Smooth muscle cell (in vitro differentiated cells): ENCODE measurements around the gene BATF. TPM values are rescaled to one million over a fixed set of nuclear protein-coding genes. Genes with fewer than 3 reads are reported as not detected.

ENCODE experiments used
- DNase-seq: peaks from one replicate; lab custom pipeline; 2025; ENCODE audit not compliant: unreplicated experiment; lab: John Stamatoyannopoulos, UW
- H2AFZ ChIP-seq: fragments of 200-600 bp; sonication (generic); 2 replicates; pipeline ENCODE4 v1.6.0; 2016; ENCODE audit warnings: antibody characterized with exemption, low read depth, mild to moderate bottlenecking
- H3F3A ChIP-seq: fragments of 200-600 bp; sonication (generic); 2 replicates; pipeline ENCODE4 v1.6.0; 2017; ENCODE audit warnings: antibody characterized with exemption, low read depth
- H3K27ac ChIP-seq: fragments of 200-600 bp; sonication (generic); 2 replicates; pipeline ENCODE4 v1.5.1; 2016; ENCODE audit warnings: low read depth, mild to moderate bottlenecking
- H3K27me3 ChIP-seq: fragments of 200-600 bp; sonication (generic); 2 replicates; pipeline ENCODE4 v1.6.1; 2016; ENCODE audit warnings: low read depth, mild to moderate bottlenecking
- H3K36me3 ChIP-seq: fragments of 200-600 bp; sonication (generic); 2 replicates; pipeline ENCODE4 v1.5.1; 2016; ENCODE audit warnings: low read depth
- H3K4me1 ChIP-seq: fragments of 200-600 bp; sonication (generic); 2 replicates; pipeline ENCODE4 v1.5.1; 2016; ENCODE audit warnings: low read depth
- H3K4me2 ChIP-seq: fragments of 200-600 bp; sonication (generic); 2 replicates; pipeline ENCODE4 v1.6.0; 2016; ENCODE audit warnings: mild to moderate bottlenecking
- H3K4me3 ChIP-seq: fragments of 200-600 bp; sonication (generic); 2 replicates; pipeline ENCODE4 v1.5.1; 2016; ENCODE audit warnings: mild to moderate bottlenecking
- H3K79me2 ChIP-seq: fragments of 200-600 bp; sonication (generic); 2 replicates; pipeline ENCODE4 v1.6.0; 2016; ENCODE audit warnings: low read depth, mild to moderate bottlenecking
- H3K9ac ChIP-seq: fragments of 200-600 bp; sonication (generic); 2 replicates; pipeline ENCODE4 v1.6.0; 2016; ENCODE audit warnings: low read depth
- H3K9me3 ChIP-seq: fragments of 200-600 bp; sonication (generic); replicated peaks from 2 replicates; pipeline ENCODE4 v1.5.1; 2016; ENCODE audit warnings: low read depth
- H4K20me1 ChIP-seq: fragments of 200-600 bp; sonication (generic); 2 replicates; pipeline ENCODE4 v1.6.0; 2016; ENCODE audit warnings: low read depth
- WGBS: methylation state at CpG from one replicate; pipeline ENCODE4 v1.1.7; 2016; ENCODE audit warnings: low lambda C conversion rate; 5-methylcytosine and 5-hydroxymethylcytosine counted together
- polyA plus RNA-seq: library from polyadenylated mRNA; unstranded; fragments of >200 nt; fragmentation: Nextera tagmentation; extraction: Ambion mirVana; gene quantifications from 2 replicates; pipeline ENCODE4 v1.2.1, GENCODE V29; 2016
- total RNA-seq: library from RNA; depleted of rRNA; stranded (reverse); fragments of >200 nt; gene quantifications from 2 replicates; pipeline ENCODE4 v1.2.3, GENCODE V29; 2014
- TF ChIP-seq, protein P1 (sequence below): fragments of 200-600 bp; sonication (generic); IDR thresholded peaks from 2 replicates; pipeline ENCODE4 v1.5.1; 2017; ENCODE audit warnings: borderline replicate concordance, mild to moderate bottlenecking, antibody characterized with exemption; ENCODE audit not compliant: insufficient read depth, poor library complexity, severe bottlenecking

Gene BATF
- total and polyA plus RNA-seq, 2 experiments from 2014 or later: not detected

DNA sequence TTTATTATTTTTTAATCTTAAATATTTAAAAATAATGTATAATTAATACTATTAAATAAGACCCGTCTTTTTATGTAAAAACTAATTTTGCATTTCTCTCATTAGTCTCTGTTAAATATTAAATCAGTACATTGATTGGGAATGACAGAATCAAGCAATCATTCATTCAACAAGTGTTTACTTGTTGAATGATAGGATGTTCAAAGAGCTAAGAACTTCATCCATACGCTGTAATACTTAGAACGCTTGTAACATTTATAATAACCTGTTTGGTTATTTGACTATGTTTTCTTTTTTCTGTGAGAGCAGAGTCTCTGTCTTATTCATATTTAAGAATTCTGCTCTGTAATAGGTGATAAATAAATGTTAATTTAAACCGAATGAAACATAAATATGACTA, 2.9 kb upstream of the BATF start:
- H3K4me2 ChIP-seq: no peak overlapping the region
- 94% methylated on average over 4 of the region's 4 CpGs for WGBS
- no peaks in the 10 kb centered on the region for H3K9me3 ChIP-seq

DNA sequence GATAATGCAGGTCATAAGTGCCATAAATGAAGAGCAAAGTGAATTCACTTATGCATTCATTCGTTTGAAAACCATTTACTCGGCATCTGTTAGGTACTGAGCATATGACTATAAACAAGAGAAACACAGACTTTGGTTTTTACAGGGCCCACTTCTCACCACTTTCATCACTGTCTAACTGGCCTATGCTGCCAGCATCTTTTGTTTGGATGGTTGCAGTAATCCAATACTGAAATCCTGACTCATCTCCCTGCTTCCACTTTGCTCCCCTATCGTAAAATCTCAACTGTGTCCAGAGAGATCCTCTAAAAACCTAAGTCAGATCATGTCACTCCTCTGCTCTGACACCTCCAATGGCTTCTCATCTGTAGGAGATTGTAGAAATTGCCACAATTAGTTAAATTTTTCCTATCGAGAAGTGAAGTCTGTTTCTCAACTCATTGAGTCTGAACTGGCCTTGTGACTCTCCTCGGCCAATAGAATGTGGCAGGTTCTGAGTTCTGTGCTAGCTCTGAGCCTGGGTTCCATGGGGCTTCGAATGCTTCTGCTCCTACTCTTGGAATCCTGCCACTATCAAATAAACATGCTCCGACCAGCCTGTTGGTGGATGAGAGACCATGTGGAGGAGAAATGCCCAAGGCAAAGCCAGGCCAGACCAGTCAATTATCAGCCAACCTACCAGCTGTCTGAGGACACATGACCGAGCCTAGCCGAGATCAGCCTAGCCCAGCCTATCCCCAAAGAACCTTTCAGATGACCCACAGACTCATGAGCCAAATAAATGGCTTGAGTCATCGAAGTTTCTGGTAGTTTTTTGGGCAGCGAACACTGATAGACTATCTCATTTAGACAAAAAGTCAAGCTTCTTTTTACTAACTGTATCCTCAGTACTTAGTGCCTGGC, 2.2 kb upstream of the BATF start:
- H4K20me1 ChIP-seq: no peaks in the 10 kb centered on the region
- no peaks in the 10 kb centered on the region for H3K36me3 ChIP-seq
- H3F3A ChIP-seq: no peaks in the 10 kb centered on the region
- no peaks in the 10 kb centered on the region for H3K79me2 ChIP-seq
- H3K27ac ChIP-seq: no peak overlapping the region
- H3K4me1 ChIP-seq: no peaks in the 10 kb centered on the region
- no peak overlapping the region for H3K4me3 ChIP-seq
- no peaks in the 10 kb centered on the region for H3K27me3 ChIP-seq
- TF ChIP-seq, protein P1, sequence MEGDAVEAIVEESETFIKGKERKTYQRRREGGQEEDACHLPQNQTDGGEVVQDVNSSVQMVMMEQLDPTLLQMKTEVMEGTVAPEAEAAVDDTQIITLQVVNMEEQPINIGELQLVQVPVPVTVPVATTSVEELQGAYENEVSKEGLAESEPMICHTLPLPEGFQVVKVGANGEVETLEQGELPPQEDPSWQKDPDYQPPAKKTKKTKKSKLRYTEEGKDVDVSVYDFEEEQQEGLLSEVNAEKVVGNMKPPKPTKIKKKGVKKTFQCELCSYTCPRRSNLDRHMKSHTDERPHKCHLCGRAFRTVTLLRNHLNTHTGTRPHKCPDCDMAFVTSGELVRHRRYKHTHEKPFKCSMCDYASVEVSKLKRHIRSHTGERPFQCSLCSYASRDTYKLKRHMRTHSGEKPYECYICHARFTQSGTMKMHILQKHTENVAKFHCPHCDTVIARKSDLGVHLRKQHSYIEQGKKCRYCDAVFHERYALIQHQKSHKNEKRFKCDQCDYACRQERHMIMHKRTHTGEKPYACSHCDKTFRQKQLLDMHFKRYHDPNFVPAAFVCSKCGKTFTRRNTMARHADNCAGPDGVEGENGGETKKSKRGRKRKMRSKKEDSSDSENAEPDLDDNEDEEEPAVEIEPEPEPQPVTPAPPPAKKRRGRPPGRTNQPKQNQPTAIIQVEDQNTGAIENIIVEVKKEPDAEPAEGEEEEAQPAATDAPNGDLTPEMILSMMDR: no peak
- H2AFZ ChIP-seq: no peak overlapping the region
- DNase-seq: no peak
- H3K9me3 ChIP-seq: no peaks in the 10 kb centered on the region
- no peak overlapping the region for H3K9ac ChIP-seq
- no peak overlapping the region for H3K4me2 ChIP-seq
- 87% methylated on average over 11 of the region's 11 CpGs for whole genome bisulfite sequencing

More for the DNA sequence above, 2.9 kb upstream of the BATF start:
- no peaks in the 10 kb centered on the region for H3K27me3 ChIP-seq
- H3K4me3 ChIP-seq: no peak overlapping the region
- TF ChIP-seq, protein P1: no peak
- H3K9ac ChIP-seq: no peak overlapping the region
- no peaks in the 10 kb centered on the region for H3K79me2 ChIP-seq
- no peak overlapping the region for H2AFZ ChIP-seq
- no peaks in the 10 kb centered on the region for H3K4me1 ChIP-seq
- no peak for DNase-seq
- no peaks in the 10 kb centered on the region for H3K36me3 ChIP-seq
- H4K20me1 ChIP-seq: no peaks in the 10 kb centered on the region
- H3K27ac ChIP-seq: no peak overlapping the region
- H3F3A ChIP-seq: no peaks in the 10 kb centered on the region

DNA sequence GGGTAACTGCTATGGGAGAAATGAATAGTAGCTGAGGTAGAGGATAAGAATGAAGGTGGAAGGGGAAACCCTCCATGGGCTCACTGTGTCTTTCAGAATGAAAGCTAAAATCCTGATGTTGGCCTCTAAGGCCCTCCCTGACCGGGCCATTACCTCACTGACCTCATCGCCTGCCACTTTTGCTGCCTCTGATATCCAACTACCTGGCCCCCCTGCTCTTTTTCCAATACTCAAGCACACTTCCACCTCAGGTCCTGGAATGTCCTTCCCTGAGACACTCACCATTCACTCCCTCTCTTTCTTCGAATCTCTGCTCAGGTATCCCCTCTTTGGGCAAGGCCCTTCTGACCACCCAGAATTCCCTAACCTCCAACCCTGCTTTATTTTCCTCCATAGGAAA, 1.4 kb upstream of the BATF start:
- 92% methylated on average over 3 of the region's 3 CpGs for WGBS
- H3K36me3 ChIP-seq: no peaks in the 10 kb centered on the region
- no peaks in the 10 kb centered on the region for H3K27me3 ChIP-seq
- H3K27ac ChIP-seq: no peak overlapping the region
- H3K4me2 ChIP-seq: no peak overlapping the region
- H2AFZ ChIP-seq: no peak overlapping the region
- H3K79me2 ChIP-seq: no peaks in the 10 kb centered on the region
- H3K4me3 ChIP-seq: no peak overlapping the region
- no peak overlapping the region for H3K9ac ChIP-seq
- H3F3A ChIP-seq: no peaks in the 10 kb centered on the region
- no peaks in the 10 kb centered on the region for H4K20me1 ChIP-seq
- DNase-seq: no peak
- TF ChIP-seq, protein P1: no peak
- no peaks in the 10 kb centered on the region for H3K4me1 ChIP-seq
- H3K9me3 ChIP-seq: no peaks in the 10 kb centered on the region
